Measurements from ENCODE around the gene MCM5.
"Not testable (repeated sequence)": the region's sequence is repeated elsewhere in the genome, so short reads cannot be mapped to it uniquely, and the experiment has no call there.

The MCM5 gene

GRCh38 chr22:35399678-35400500 is at the start of gene MCM5:
MCM5 (plus strand) TSS chr22:35400140; CDS start chr22:35400439, 299 bp downstream.
- peak; percentile 96 for DNase-seq (ENCODE audit: low read depth)

GRCh38 chr22:35350539-35351503 is 49.1 kb upstream of the MCM5 start:
- DNase-seq (ENCODE audit: low read depth) = peak; percentile 74

GRCh38 chr22:35352214-35353111 is 47.5 kb upstream of the MCM5 start:
- DNase-seq (ENCODE audit: low read depth) = no peak

GRCh38 chr22:35353318-35353717 is 46.6 kb upstream of the MCM5 start:
- DNase-seq (ENCODE audit: low read depth) = no peak

- no peak for DNase-seq (ENCODE audit: low read depth)
These were observed 45.9 kb upstream of the MCM5 start for GRCh38 chr22:35354068-35354467.

GRCh38 chr22:35357883-35358621 is 41.9 kb upstream of the MCM5 start:
- no peak for DNase-seq (ENCODE audit: low read depth)

GRCh38 chr22:35359380-35360065 is 40.4 kb upstream of the MCM5 start:
- DNase-seq (ENCODE audit: low read depth) = no peak

- DNase-seq (ENCODE audit: low read depth) = no peak
These were observed 38.9 kb upstream of the MCM5 start for GRCh38 chr22:35361001-35361558.

- DNase-seq (ENCODE audit: low read depth) = no peak
These were observed 36.3 kb upstream of the MCM5 start for GRCh38 chr22:35363566-35364086.

- DNase-seq (ENCODE audit: low read depth) = not testable (repeated sequence)
These were observed 35.7 kb upstream of the MCM5 start for GRCh38 chr22:35364230-35364629.

- no peak for DNase-seq (ENCODE audit: low read depth)
These were observed 32.5 kb upstream of the MCM5 start for GRCh38 chr22:35367331-35367886.

GRCh38 chr22:35368386-35368785 is 31.6 kb upstream of the MCM5 start:
- no peak for DNase-seq (ENCODE audit: low read depth)

GRCh38 chr22:35369996-35370395 is 29.9 kb upstream of the MCM5 start:
- no peak for DNase-seq (ENCODE audit: low read depth)

GRCh38 chr22:35373781-35374180 is 26.2 kb upstream of the MCM5 start:
- DNase-seq (ENCODE audit: low read depth) = no peak

GRCh38 chr22:35375031-35375430 is 24.9 kb upstream of the MCM5 start:
- no peak for DNase-seq (ENCODE audit: low read depth)

- no peak for DNase-seq (ENCODE audit: low read depth)
These were observed 24.4 kb upstream of the MCM5 start for GRCh38 chr22:35375526-35375925.

GRCh38 chr22:35376728-35377472 is 23.0 kb upstream of the MCM5 start:
- no peak for DNase-seq (ENCODE audit: low read depth)

- DNase-seq (ENCODE audit: low read depth) = no peak
These were observed 22.2 kb upstream of the MCM5 start for GRCh38 chr22:35377735-35378134.

GRCh38 chr22:35378621-35379020 is 21.3 kb upstream of the MCM5 start:
- DNase-seq (ENCODE audit: low read depth) = no peak
